CD4-positive, alpha-beta T cell treated with Interleukin-21 for 1 hour (primary cell): ENCODE measurements around the gene IFT88.

Experiments used
- DNase-seq: peaks from one replicate; pipeline ENCODE4 v3.0.0-alpha.2; 2020

IFT88 gene

GRCh38 chr13:20565115-20565736 is 1.7 kb upstream of the IFT88 start:
- no peak for DNase-seq

DNA sequence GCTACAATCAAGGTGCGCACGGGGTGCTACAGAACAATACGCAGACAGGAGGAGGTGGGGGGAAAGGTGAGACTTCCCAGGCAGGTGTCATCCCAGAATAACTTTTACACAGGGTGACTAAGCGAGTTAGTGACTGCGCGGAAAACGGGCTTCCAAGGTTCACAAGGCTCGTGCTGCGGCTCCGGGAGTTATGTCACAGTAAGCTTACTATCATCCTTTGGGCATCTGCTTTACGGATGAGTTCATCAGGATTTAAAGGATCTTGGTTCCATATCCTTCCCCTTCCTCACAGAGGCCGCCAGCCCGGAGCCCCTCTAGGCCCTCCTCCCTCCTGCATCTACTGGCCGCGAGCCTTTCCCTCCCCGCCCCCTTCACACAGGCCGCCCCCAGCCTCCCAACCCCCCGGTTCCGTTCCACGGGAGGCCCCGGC is 474 bp upstream of the IFT88 start:
- DNase-seq: no peak

- DNase-seq: no peak
These were observed 1.0 kb downstream of the IFT88 start for GRCh38 chr13:20567881-20568528.

GRCh38 chr13:20570517-20570916 is 3.6 kb downstream of the IFT88 start:
- no peak for DNase-seq

DNA sequence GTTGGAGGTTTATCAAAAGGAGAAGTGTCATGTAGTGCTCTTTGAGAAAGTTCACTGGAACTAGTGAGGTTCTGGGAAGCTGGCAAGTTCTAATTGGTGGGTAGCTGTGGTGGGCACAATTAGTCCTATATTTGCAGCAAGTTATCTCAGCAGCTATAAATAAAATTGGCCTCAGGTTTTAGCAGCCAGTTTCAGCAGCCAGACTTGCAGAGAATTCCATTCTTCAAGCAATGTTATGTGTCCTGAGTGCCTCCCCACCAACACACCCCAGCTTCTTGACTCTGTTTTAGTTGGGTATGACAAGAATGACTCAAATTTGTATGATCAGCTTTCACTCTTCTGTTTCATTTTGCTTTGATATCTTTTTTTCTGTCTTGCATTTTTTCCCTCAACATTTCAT is 4.7 kb downstream of the IFT88 start:
- no peak for DNase-seq

GRCh38 chr13:20573186-20573585 is 6.2 kb downstream of the IFT88 start:
- DNase-seq: no peak

GRCh38 chr13:20573636-20574035 is 6.7 kb downstream of the IFT88 start:
- no peak for DNase-seq

DNA sequence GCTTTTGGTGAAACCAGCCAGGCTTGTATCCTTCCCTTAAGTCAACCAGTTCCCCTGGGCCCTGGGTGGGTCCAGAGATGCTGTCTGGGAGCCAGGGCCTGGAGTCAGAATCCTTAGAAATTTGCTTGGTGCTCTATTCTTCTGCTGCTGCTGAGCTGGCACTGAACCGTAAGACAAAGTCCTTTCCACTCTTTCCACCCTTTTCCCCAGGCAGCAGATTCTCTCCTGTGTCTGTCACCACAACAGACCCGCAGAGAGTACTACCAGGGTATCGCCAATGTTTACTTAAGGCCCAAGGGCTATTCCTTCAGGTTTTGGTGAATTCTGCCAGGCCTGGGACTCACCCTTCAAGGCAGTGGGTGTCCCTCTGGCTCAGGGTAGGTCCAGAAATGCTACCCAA is 12.2 kb downstream of the IFT88 start:
- DNase-seq: no peak

DNA sequence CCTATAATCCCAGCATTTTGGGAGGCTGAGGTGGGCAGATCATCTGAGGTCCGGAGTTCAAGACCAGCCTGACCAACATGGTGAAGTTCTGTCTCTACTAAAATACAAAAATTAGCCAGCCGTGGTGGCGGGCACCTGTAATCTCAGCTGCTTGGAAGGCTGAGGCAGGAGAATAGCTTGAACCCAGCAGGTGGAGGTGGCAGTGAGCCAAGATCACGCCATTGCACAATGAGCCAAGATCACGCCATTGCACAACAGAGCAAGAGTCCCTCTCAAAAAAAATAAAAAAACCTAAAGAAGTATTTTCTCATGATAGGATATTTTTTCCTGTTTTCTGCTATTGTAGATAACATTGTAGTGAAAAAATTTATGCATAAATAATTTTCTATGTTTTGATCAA is 13.3 kb downstream of the IFT88 start:
- DNase-seq: no peak

DNA sequence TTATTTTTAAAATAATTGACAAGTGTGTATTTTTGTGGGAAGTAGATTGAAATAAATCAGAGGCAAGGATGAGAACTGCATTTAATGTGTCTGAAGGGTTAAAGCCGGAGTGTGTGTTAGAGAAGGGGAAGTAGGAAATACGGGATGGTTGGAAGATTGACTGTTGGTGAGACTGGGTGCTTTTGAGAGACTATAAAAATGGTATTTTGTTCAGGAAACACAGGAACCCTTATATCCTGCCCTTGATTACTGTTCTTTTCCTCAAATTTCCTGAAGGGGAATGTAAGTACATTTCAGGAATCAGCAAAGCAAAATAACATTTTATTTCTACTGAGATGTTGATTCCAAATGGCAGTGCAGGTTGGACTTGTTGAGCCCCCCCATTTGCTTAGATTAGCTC is 15.1 kb downstream of the IFT88 start:
- DNase-seq: no peak

DNA sequence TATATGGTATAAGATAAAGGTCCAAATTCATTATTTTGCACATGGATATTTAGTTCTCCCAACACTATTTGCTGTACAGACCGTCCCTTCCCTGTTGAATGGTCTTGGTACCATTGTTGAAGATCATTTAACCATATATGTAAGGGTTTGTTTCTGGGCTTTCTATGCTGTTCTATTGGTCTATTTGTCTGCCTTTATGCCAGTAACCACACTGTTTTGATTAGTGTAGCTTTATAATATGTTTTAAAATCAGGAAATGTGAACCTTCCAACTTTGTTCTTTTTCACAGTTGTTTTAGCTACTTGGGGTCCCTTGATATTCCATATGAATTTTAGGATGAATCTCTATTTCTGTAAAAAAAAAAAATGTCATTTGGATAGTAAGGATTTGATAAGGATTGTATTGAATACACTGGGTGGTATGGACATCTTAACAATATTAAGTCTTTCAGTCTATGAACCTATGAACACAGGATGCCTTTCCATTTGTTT is 16.9 kb downstream of the IFT88 start:
- no peak for DNase-seq

GRCh38 chr13:20585371-20585770 is 18.4 kb downstream of the IFT88 start:
- DNase-seq: no peak

DNA sequence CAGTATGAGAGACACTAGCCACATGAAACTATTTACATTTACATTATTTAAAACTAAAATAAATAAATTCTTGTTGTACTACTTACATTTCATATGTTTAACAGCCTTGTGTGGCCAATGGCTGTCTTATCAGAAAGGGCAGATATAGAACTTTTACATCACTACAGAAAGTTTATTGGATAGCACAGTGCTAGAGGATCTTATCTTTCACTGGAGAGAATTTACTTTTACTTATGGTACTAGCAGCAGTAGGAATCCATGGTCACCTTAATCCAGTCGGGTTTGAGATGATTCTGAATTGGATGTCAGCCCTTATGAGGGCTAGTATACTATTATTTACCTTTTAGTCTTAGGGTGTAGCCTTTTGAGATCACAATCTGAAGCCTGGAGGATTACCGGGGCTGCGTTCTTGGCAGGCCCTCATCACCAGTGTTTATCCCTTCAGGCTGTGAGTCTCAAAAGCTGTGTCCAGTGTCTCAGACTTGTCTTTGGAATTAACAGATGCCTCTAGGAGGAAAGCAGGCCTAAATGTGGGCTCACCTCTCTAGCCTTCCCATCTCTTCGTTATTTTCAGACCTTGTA is 21.7 kb downstream of the IFT88 start:
- DNase-seq: no peak

- DNase-seq: no peak
These were observed 23.6 kb downstream of the IFT88 start for GRCh38 chr13:20590561-20590960.

DNA sequence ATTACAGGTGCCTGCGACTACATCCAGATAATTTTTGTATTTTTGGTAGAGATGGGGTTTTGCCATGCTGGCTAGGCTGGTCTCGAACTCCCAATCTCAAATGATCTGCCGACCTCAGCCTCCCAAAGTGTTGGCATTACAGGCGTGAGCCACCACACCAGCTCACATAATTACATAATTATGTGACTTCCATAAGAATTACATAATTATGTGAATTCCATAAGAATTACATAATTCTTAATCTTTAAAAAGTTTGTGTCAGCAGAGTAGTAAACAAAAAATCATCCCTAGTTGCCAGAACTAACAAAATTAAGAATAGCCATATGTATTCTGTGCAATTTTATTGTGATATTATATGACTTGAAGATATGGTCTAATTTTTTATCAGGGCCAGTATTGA is 25.6 kb downstream of the IFT88 start:
- no peak for DNase-seq

DNA sequence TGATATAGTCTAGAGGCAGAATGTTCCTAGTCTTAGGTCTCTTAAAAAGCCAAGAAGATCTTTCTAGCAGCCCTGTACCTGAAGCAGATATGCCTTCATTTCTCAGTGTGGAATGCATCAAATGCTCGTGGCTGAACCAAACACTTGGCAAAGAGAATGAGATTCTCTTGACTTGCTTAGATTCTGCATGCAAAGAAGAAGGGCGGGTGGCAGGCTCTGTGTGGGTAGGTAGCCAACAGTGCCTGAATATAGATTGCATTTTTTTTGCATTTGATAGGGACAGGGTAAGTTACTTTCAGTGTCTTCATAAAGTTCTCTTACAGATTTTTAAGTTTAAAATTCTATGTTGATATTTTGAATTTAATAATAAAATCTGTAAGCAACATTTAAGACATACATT is 27.3 kb downstream of the IFT88 start:
- DNase-seq: no peak

DNA sequence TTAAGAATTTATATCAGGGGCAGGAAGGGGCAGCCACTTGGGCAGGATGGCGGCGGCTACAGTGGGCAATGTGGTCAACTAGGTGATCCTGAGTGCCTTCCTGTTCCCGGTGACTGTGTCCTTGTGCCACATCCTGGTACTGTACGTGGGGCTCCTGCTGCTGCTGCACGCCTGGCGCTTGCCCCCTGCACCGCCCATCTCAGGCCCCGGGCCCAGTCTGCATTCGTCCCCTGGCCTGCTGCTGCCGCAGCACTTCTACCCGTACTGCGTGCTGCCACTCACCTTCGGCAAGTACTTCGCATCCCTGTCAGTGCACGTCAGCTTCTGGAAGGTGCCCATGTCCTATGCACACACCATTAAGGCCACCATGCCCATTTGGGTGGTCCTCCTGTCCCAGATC is 40.1 kb downstream of the IFT88 start:
- no peak for DNase-seq

DNA sequence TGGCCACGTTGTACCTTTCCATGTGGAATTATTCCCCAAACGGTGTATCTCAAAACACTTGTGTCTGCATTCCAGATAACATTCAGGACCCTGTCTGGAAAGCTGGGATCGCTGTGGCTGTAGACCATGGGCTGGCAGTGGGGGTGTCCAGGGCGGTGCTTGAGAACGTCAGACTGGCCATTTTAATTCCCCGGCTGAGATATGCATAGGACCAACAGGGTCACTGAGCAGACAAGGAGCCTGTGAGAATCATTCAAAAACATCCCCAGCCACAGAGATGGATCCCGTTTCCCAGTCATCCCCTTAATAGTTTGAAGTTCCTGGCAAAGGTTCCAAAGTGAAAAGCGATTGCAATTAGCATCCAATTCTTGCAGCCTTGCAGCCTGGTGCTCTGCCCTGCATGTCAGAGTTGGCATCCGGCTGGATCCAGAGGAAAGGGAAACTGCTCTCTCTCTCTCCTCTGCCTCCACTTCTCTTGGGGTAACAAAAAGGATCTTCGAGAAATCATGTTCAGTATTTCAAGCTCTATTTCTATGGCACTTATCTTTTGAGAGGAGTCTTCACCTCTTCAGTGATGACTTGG is 41.6 kb downstream of the IFT88 start:
- no peak for DNase-seq

DNA sequence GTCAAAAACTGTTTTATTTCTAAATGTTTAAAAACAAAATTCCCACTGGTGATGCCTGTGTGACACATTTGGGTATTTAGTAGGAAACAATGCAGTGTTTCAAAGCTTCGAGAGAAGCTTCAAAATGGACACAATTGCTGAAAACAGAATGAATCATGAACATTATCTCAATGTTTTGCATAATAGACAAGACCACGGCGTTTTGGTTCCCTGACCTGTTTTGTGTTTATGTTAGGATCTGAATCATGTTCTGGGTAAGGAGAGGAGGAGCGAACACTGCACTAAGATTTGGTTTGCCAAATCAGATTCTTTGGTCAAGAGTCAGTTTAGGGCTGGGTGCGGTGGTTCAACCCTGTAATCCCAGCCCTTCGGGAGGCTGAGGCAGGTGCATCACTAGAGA is 42.2 kb downstream of the IFT88 start:
- DNase-seq: no peak

GRCh38 chr13:20610006-20610405 is 43.0 kb downstream of the IFT88 start:
- no peak for DNase-seq

- DNase-seq: no peak
These were observed 49.3 kb downstream of the IFT88 start for GRCh38 chr13:20616059-20616797.

- no peak for DNase-seq
These were observed 56.0 kb downstream of the IFT88 start for GRCh38 chr13:20623000-20623399.

DNA sequence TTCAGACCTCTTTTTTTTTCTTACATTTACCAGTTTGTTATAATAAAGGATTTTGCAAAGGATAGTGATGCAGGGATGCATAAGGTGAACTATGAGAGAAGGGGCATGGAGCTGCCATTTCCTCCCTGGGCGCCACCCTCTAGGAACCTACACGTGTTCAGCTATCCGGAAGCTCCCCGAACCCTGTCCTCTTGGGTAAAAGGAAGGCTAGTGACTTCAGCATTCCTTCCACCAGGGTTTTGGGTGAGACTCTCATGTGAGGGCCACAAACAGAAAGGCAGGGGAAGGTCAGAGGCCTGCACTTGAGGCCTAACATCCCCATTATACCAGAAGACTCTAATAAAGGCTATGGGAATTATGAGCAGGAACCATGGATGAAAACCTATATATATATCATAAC is 57.3 kb downstream of the IFT88 start:
- DNase-seq: no peak
